ENCODE data around the gene COL17A1. TPM values are rescaled to one million over a fixed set of nuclear protein-coding genes. Genes with fewer than 3 reads are reported as not detected.

COL17A1 gene
- polyA plus RNA-seq (ENCODE audit: insufficient read length in 4 of 4) = under 1 TPM; 0.30 to 0.93 (median 0.57) TPM

GRCh38 chr10:104085801-104086400 is at the start of gene COL17A1:
TSS of gene COL17A1 (minus strand) at chr10:104085880. CDS start at chr10:104080673, 5,207 bp downstream.
- DNase-seq (ENCODE audit: low read depth in 4 of 4, low spot score in 3 of 4) = no peak

- DNase-seq (ENCODE audit: low read depth in 4 of 4, low spot score in 3 of 4) = no peak
These were observed 44.4 kb upstream of the COL17A1 start for GRCh38 chr10:104130041-104130440.

- no peak for DNase-seq (ENCODE audit: low read depth in 4 of 4, low spot score in 3 of 4)
These were observed 42.5 kb upstream of the COL17A1 start for GRCh38 chr10:104128214-104128613.

GRCh38 chr10:104127411-104127810 is 41.7 kb upstream of the COL17A1 start:
- DNase-seq (ENCODE audit: low read depth in 4 of 4, low spot score in 3 of 4) = no peak

GRCh38 chr10:104123397-104123796 is 37.7 kb upstream of the COL17A1 start:
- DNase-seq (ENCODE audit: low read depth in 4 of 4, low spot score in 3 of 4) = no peak

- DNase-seq (ENCODE audit: low read depth in 4 of 4, low spot score in 3 of 4) = no peak
These were observed 36.8 kb upstream of the COL17A1 start for GRCh38 chr10:104122225-104123107.

- DNase-seq (ENCODE audit: low read depth in 4 of 4, low spot score in 3 of 4) = peak; percentile 97
These were observed 36.0 kb upstream of the COL17A1 start, which contains the start of gene SFR1 for GRCh38 chr10:104121485-104122224. TSS of gene SFR1 (plus strand) at chr10:104122171. CDS start at chr10:104122184, 13 bp downstream.

GRCh38 chr10:104120903-104121484 is 35.3 kb upstream of the COL17A1 start:
- peak; percentile 74 to 85 (median 82) for DNase-seq (ENCODE audit: low read depth in 4 of 4, low spot score in 3 of 4)

GRCh38 chr10:104120512-104120902 is 34.8 kb upstream of the COL17A1 start:
- no peak for DNase-seq (ENCODE audit: low read depth in 4 of 4, low spot score in 3 of 4)

GRCh38 chr10:104119996-104120395 is 34.3 kb upstream of the COL17A1 start:
- DNase-seq (ENCODE audit: low read depth in 4 of 4, low spot score in 3 of 4) = no peak

- DNase-seq (ENCODE audit: low read depth in 4 of 4, low spot score in 3 of 4) = no peak
These were observed 32.2 kb upstream of the COL17A1 start for GRCh38 chr10:104117839-104118323.

- no peak for DNase-seq (ENCODE audit: low read depth in 4 of 4, low spot score in 3 of 4)
These were observed 27.8 kb upstream of the COL17A1 start for GRCh38 chr10:104113376-104113956.

- DNase-seq (ENCODE audit: low read depth in 4 of 4, low spot score in 3 of 4) = no peak
These were observed 24.4 kb upstream of the COL17A1 start for GRCh38 chr10:104109908-104110662.

GRCh38 chr10:104104926-104105325 is 19.2 kb upstream of the COL17A1 start:
- DNase-seq (ENCODE audit: low read depth in 4 of 4, low spot score in 3 of 4) = no peak

GRCh38 chr10:104104418-104104817 is 18.7 kb upstream of the COL17A1 start:
- DNase-seq (ENCODE audit: low read depth in 4 of 4, low spot score in 3 of 4) = no peak

GRCh38 chr10:104103956-104104355 is 18.3 kb upstream of the COL17A1 start:
- no peak for DNase-seq (ENCODE audit: low read depth in 4 of 4, low spot score in 3 of 4)

GRCh38 chr10:104101902-104102301 is 16.2 kb upstream of the COL17A1 start:
- DNase-seq (ENCODE audit: low read depth in 4 of 4, low spot score in 3 of 4) = no peak

- DNase-seq (ENCODE audit: low read depth in 4 of 4, low spot score in 3 of 4) = no peak
These were observed 15.1 kb upstream of the COL17A1 start for GRCh38 chr10:104100795-104101194.

- DNase-seq (ENCODE audit: low read depth in 4 of 4, low spot score in 3 of 4) = no peak
These were observed 14.3 kb upstream of the COL17A1 start for GRCh38 chr10:104099941-104100340.

Measured in right renal pelvis (tissue), 4 donors.